ENCODE data around the gene TMC4. TPM values are rescaled to one million over a fixed set of nuclear protein-coding genes. Genes with fewer than 3 reads are reported as not detected.
"Not testable (repeated sequence)": the region's sequence is repeated elsewhere in the genome, so short reads cannot be mapped to it uniquely, and the experiment has no call there.

TMC4 gene
- total RNA-seq, 1 donor from 2014 or later = 48.3 TPM

DNA sequence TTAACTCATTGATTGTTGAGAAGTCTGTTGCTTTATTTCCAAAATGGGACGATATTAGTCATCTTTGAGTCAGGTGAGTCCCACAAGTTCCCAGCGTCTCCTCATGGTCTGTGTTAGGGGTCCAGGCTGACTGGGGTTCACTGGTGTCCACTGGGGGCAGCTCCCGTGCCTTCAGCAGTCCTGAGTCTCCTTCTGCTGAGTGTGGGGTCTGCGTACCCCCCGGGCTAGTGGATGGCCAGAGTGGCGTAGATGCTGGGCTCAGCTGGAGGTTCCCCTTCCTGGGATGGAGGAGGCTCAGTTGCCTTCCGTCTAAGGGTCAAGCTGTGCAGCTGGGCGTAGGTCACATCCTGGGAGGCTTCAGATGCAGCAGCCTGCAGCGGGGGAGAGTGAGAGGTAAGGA lies 43.9 kb upstream of the TMC4 start:
- no peaks in the 10 kb centered on the region for H3K27me3 ChIP-seq
- peaks cover 6% of the 10 kb centered on the region for H3K36me3 ChIP-seq
- no peak overlapping the region for H3K4me3 ChIP-seq
- intact Hi-C loops (cut with DNase I) = no loop called here
- no peak for ATAC-seq
- TF ChIP-seq, protein P1, sequence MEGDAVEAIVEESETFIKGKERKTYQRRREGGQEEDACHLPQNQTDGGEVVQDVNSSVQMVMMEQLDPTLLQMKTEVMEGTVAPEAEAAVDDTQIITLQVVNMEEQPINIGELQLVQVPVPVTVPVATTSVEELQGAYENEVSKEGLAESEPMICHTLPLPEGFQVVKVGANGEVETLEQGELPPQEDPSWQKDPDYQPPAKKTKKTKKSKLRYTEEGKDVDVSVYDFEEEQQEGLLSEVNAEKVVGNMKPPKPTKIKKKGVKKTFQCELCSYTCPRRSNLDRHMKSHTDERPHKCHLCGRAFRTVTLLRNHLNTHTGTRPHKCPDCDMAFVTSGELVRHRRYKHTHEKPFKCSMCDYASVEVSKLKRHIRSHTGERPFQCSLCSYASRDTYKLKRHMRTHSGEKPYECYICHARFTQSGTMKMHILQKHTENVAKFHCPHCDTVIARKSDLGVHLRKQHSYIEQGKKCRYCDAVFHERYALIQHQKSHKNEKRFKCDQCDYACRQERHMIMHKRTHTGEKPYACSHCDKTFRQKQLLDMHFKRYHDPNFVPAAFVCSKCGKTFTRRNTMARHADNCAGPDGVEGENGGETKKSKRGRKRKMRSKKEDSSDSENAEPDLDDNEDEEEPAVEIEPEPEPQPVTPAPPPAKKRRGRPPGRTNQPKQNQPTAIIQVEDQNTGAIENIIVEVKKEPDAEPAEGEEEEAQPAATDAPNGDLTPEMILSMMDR (IDR thresholded peaks at IDR 0.05) = no peak
- no peak overlapping the region for H3K27ac ChIP-seq
- no peak for DNase-seq
- no peaks in the 10 kb centered on the region for H3K9me3 ChIP-seq
- H3K4me1 ChIP-seq = no peaks in the 10 kb centered on the region

DNA sequence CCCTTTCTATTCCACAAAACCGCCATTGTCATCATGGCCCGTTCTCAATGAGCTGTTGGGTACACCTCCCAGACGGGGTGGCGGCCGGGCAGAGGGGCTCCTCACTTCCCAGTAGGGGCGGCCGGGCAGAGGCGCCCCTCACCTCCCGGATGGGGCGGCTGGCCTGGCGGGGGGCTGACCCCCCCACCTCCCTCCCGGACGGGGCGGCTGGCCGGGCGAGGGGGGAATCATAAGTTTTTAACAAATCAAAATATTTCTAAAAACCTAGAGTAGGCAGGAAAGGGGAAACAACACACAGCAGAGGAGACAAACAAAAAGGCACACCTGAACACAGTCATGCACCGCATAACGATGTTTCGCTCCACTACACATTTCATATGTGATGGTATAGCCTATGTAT lies 41.8 kb upstream of the TMC4 start:
- intact Hi-C loops (cut with DNase I); DNase-seq: not testable (repeated sequence)

DNA sequence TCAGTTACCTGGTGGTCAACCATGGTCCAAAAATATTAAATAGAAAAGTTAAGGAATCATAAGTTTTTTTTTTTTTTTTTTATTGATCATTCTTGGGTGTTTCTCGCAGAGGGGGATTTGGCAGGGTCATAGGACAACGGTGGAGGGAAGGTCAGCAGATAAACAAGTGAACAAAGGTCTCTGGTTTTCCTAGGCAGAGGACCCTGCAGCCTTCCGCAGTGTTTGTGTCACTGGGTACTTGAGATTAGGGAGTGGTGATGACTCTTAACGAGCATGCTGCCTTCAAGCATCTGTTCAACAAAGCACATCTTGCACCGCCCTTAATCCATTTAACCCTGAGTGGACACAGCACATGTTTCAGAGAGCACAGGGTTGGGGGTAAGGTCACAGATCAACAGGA lies 41.3 kb upstream of the TMC4 start:
- intact Hi-C loops (cut with DNase I); H3K4me3 ChIP-seq; H3K36me3 ChIP-seq; H3K9me3 ChIP-seq; DNase-seq; H3K27ac ChIP-seq; H3K27me3 ChIP-seq; ATAC-seq: not testable (repeated sequence)
- peaks cover 20% of the 10 kb centered on the region for H3K4me1 ChIP-seq

More for the DNA sequence above, 41.8 kb upstream of the TMC4 start:
- peaks cover 14% of the 10 kb centered on the region for H3K4me1 ChIP-seq
- not testable (repeated sequence) for H3K9me3 ChIP-seq, ATAC-seq, H3K27ac ChIP-seq, H3K27me3 ChIP-seq, H3K36me3 ChIP-seq, H3K4me3 ChIP-seq

DNA sequence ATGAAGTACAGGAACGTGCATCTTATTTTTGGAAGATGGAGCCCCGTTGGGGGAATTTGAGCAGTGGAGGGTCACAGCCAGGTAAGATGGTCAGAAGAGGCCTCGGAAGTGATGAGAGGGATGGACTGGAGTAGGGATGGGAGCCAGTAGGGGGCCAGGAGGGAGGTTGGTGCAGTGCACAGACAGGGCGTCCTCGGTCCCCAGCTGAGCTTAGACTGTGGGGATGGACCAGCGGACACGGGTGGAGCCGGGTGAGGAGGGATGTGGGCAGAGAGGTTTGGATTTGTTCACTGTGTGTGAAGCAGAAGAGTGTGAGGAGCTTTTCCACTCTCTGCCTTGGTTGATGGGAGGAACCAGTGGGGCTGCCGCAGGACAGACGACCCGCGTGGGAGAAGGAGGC lies 38.3 kb upstream of the TMC4 start:
- H3K9me3 ChIP-seq = no peaks in the 10 kb centered on the region
- TF ChIP-seq, protein P1 (IDR thresholded peaks at IDR 0.05) = no peak
- peak overlapping the region; percentile 12 for H3K4me3 ChIP-seq
- H3K4me1 ChIP-seq = peaks cover 49% of the 10 kb centered on the region
- peak overlapping the region; percentile 92 for H3K27ac ChIP-seq
- no peak for ATAC-seq
- intact Hi-C loops (cut with DNase I) = no loop called here
- H3K27me3 ChIP-seq = no peaks in the 10 kb centered on the region
- H3K36me3 ChIP-seq = peaks cover 17% of the 10 kb centered on the region
- no peak for DNase-seq

DNA sequence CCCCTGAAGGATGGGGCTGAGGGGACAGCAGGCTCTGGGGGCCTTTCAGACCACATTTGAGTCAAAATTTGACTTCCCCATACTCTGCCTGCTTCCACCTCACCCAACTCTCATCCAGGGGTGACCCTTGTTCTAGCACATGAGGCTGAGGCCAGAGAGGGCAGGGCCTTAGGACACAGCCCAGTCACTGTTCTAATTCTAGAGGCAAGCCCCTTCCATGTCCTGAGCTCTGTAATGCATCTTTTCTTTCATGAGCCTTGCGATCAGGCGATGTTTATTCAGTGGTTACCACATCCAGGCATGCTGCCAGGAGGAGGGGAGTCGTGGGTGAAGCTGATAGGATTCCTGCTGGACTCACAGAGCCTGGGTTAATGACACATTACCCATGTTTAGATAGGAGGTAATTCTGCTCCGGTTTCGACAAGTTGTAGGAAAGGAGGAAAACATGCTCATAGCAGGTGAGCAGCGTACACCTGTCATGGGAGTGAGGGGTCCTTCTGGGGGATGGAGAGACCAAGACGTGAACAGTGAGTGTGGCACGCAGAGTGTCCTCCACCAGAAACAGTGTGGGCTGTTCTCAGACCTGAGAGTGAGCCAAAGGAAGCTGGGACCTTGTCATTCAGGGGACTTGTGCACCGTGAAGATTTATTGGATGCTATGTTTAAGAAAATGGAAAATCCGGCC lies 37.0 kb upstream of the TMC4 start:
- ATAC-seq = peak; percentile 76
- TF ChIP-seq, protein P1 (IDR thresholded peaks at IDR 0.05) = no peak
- Histone ChIP-seq H3K36me3 (peaks cover 30% of the 10 kb centered on the region), H3K27ac (peak overlapping the region; percentile 92), H3K4me1 (peaks cover 56% of the 10 kb centered on the region), H3K4me3 (peak overlapping the region; percentile 14), H3K27me3 (no peaks in the 10 kb centered on the region), H3K9me3 (no peaks in the 10 kb centered on the region)
- intact Hi-C loops (cut with DNase I) = no loop called here
- DNase-seq = peak; percentile 93

DNA sequence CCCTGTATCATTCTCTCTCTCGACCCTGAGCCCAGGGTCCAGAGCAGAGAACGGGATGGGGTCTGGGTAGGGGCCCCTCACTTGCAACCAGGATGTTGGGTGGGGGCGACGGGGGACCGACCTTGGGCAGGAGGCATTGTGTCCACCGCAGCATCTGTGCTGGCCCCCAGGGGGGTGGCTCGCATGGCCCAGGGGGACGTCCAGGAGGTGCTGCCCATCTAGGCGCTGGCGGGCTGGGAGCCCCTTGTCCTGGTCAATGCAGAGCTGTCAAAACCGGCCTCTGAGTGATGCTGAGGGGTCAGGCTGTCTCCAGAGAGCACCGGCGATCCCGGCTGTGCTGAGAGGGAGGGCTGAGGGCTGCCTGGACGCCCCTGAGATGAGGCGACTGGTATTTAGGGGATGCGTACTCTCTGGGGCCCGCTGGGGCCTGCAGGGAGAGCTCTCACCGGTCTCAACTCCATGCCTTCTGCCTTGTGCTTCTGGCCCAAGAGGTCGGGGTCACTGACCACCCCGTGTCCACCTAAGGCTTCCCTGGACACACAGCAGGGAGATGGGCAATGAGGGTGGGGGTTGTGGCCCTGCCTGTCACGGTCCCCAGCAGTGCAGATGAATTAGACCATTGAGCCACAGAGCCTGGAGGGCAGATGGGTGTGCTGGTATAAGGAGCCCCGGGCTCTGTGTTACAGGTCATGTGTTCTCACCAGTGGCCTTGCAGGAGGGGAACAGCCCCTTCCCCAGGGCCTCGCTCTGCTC lies 36.3 kb upstream of the TMC4 start:
- TF ChIP-seq, protein P1 (IDR thresholded peaks at IDR 0.05) = no peak
- Histone ChIP-seq H3K9me3 (no peaks in the 10 kb centered on the region), H3K4me1 (peaks cover 63% of the 10 kb centered on the region), H3K4me3 (no peak overlapping the region), H3K27ac (peak overlapping the region; percentile 92), H3K27me3 (no peaks in the 10 kb centered on the region), H3K36me3 (peaks cover 37% of the 10 kb centered on the region)
- peak; percentile 1 for ATAC-seq
- DNase-seq = peak; percentile 73
- intact Hi-C loops (cut with DNase I) = no loop called here

Data from upper lobe of right lung (tissue), 1 donor.